Activated T-cell treated with anti-CD3 and anti-CD28 coated beads for 1 hour (primary cell): Measurements from ENCODE around the gene AHI1.
"Not testable (repeated sequence)": the region's sequence is repeated elsewhere in the genome, so short reads cannot be mapped to it uniquely, and the experiment has no call there.

Source experiments
- DNase-seq: peaks from one replicate; pipeline ENCODE4 v3.0.0-alpha.2; 2020; ENCODE audit warnings: low read depth

The AHI1 gene

DNA sequence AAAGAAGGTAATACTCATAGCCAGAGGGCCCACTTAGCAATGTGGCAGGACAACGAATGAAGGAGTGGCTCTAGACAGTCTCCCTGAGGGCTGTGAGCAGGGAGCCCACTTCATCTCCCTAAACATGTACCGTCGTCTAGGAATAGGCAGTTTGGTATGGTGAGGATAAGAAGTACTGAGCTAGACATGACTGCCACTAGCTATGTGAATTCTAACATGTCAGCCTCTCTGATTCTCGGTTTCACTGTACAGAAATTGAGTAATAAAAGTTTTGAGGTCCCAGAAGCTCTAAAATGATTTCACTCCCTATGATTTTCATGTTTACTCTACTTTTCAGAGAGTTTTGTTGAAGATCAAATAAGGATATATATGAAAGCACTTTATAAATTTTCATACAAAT lies 107.1 kb downstream of the AHI1 start:
- no peak for DNase-seq

DNA sequence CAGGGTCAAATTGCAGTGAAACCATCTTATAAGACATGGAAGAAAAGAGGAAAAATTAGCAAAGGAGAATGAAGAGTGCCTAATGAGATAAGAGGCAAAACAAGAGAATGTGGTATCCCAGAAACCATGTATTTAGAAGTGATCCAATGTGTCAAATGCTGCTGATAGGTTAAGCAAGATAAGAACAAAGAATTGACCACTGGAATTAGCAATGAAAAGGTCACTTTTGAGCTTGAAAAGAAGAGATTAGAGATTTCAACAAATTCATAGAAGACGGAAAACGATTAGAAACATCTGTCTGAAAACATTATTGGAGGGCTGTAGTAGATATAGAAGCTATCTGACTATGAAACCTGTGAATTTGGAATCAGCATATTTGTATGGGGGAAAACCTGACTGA lies 112.2 kb downstream of the AHI1 start:
- DNase-seq, result no peak

DNA sequence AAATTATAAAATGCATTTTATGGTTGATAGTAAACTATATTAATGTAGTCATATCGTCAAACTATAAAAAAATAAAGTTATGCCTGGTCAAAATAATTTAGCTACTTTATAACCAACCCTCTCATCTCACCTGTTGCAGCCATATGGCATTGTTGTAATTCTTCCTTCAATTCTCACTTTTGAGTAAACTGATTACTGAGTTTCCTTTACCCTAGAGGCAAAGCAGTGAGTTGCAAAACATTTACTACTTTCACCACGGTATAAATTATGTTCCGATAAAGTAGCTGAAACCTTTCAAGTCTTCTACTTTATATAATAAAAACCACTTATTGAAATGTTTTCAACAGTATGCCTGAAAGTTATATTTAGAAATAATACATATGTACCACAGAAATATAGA lies 113.8 kb downstream of the AHI1 start:
- no peak for DNase-seq

DNA sequence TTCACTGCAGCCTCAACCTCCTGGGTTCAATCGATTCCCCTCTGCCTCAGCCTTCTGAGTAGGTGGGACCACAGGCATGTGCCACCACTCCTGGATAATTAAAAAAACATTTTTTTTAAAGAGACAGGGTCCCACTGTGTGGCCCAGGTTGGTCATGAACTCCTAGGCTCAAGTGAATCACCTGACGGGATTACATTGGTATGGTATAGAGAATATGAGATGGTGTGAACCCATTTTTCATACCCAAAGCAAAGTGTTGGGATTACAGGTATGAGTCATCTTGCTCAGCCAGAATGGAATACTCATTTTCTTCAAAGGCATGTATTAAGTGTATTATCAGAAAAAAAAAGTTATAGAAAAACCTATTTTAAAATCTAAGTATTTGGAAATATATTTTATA lies 114.2 kb downstream of the AHI1 start:
- no peak for DNase-seq

DNA sequence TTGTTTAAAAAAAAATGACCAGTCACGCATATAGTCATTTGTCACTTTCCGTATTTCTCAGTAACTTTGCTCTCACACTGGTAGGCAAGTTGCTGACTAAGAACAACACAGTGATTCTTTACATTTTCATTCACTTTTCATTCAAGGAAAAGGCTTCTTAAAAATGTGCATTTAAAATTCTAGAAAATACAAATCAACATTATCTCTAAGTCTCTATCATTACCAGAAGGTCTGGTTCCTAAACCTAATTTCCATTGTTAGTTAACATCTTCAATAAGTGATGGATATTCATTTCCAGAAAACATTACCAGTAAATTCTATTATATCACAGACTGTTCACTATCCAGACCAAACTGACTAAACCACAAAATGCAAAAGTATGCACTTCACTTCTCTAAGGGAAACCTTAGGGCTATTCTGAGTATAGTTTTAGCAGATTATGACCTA lies 115.3 kb downstream of the AHI1 start:
- no peak for DNase-seq

DNA sequence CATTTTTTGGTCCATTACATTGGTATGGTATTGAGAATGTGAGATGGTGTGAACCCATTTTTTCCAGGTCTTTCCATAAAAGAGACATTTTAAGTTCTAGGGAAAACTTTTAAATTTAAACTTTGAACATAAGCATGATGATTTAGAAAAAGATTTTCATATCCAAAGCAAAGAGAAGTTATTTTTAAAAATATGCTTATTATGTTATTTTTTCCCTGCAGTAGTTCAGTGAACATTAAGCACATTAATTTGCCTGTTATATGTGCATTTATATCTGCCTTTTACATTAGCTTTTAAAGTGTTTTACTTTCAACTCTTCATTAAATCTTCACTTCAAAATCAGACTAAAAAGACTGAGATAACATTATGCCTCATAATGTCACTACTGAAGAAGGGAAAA lies 116.7 kb downstream of the AHI1 start:
- no peak for DNase-seq

DNA sequence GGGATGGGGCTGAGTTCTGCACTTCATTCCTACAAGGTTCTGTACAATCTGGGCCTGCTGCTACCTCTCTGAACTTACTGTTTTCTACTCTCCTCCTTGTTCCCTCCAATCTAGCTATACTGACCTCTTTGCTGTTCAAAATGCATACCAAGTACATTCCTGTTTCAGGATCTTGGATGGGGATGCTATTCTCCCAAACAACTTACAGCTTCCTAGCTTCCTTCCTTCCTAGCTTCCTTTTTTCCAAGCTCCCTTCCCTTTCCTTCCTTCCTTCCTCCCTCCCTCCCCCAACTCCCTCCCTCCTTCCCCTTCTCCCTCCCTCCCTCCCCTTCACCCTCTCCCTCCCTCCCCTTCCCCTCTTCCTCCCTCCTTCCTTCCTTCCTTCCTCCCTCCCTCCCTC lies 117.9 kb downstream of the AHI1 start:
- DNase-seq, result no peak

DNA sequence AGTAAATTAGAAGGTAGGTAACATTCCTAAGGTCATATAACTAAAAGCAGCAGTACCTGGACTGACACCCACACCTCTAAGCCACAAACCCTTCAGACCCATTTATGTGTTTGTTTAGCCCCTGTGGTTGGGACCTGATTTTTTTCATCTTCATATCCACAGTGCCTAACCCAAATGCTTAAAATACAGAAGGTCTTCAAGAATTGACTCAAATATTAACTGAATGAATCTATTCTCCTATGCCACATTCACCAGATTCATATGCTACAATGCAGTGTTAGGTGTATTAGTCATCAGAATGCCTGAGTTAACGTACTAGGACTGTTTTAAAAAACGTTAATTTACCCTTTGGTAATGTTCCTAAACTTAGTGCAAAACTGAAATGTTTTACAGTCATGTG lies 124.8 kb downstream of the AHI1 start:
- no peak for DNase-seq

DNA sequence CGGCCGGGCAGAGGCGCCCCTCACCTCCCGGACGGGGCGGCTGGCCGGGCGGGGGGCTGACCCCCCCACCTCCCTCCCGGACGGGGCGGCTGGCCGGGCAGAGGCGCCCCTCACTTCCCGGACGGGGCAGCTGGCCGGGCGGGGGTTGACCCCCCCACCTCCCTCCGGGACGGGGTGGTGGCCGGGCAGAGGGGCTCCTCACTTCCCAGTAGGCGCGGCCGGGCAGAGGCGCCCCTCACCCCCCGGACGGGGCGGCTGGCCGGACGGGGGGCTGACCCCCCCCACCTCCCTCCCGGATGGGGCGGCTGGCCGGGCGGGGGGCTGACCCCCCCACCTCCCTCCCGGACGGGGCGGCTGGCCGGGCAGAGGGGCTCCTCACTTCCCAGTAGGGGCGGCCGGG lies 133.9 kb downstream of the AHI1 start:
- DNase-seq, result not testable (repeated sequence)

DNA sequence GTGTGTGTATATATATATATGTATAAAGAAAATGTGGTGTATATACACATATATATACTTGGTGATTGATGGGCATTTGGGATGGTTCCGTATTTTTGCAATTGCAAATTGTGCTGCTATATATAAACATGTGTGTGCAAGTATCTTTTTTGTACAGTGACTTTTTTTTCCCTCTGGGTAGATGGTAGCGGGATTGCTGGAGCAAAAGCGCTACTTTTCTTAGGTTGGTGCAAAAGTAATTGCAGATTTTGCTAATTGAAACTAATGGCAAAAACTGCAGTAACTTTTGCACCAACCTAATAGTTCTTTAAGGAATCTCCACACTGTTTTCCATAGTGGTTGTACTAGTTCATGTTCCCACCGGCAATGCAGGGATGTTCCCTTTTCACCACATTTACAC lies 135.4 kb downstream of the AHI1 start:
- no peak for DNase-seq

DNA sequence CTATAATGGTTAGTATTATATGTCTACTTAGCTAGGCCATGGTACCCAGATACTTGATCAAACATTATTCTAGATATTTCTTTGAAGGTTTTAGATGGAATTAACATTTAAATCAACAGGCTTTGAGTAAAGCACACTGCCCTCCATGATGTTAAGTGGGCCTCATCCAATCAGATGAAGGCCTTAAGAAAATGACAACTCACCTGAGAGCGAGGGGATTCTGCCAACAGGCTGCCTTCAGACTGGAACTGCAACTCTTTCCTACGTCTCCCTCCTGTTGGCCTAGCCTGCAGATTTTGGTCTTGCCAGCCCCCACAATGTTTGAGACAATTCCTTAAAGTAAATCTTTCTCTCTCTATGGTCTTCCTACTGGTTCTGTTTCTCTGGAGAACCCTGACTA lies 137.3 kb downstream of the AHI1 start:
- no peak for DNase-seq

DNA sequence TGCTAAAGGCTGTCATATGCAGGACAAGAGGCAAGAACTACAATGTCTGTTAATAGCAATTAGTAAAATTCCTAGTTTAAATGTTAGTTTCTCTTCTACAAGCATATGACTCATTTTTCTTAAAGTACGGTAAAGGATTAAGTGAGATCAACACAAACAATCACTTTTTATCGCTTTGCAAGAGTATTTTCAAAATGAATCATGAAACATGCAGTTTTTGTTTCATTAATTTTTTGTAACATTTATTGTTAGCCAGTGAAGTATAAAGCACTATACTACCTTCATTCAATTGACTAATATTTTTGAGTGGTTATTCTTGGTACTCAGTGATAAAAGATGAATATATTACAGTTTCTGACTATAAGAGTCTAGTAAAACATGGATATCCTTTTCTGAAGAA lies 138.6 kb downstream of the AHI1 start:
- no peak for DNase-seq

DNA sequence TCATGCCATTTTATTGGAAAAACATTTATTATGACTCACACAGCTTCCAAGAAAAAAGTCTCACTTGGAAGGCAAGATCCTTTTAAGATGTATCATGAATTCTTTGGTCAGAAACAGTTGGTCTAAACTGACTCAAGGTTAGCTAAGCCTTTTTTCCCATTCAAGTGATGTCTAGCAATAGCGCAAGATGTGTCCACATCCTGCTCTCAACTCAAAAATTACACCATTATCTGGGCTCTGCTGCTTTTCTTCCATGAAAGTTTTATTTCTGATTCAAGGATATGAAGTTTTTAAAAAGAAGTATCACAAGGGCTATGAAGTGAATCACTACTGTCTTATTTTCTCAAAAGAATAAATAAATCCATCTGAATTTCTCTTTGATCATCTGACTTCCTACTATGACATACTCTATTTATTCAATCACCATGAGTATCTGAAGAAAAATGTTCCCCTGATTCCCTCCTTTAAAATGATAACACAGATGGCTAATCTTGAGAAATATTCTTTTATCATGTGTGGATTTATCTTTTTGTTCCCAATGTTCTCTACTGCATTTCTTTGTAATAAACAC lies 139.2 kb downstream of the AHI1 start:
- DNase-seq, result no peak

DNA sequence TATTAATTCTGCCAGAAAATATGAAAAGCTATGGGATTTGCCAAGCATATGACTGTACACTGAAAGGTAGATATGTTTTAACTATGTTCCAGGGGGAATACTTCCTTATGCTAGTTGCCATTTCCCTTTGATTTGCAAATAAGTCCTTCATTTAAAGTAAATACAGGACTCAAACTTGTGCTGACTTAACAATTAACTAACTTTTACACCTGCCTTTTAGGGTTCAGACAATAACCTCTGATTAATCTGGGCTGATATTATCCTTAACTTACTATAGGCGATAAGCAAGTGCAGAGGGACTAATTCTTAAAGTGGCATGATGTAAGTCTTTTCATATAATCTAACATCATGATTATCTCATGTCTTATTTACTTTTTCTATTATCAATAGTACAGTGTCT lies 143.1 kb downstream of the AHI1 start:
- no peak for DNase-seq

DNA sequence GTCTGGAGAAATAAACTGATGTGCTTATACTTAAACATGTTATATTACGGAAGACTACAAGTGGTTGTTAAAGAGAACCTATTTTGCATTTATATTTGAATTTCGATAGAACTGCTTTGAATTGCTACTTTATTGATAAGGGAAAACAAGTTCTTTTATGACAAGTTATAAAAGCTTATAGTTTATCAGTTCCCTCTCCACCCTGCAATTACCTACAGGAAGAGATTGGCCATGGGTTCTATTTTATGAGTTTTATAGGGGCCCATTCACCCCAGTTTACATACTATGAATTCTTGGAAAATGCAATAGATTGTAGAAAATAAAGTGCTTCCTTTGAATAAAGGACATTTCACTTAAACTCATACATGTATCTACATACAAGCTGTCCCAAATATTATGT lies 144.4 kb downstream of the AHI1 start:
- DNase-seq, result no peak

DNA sequence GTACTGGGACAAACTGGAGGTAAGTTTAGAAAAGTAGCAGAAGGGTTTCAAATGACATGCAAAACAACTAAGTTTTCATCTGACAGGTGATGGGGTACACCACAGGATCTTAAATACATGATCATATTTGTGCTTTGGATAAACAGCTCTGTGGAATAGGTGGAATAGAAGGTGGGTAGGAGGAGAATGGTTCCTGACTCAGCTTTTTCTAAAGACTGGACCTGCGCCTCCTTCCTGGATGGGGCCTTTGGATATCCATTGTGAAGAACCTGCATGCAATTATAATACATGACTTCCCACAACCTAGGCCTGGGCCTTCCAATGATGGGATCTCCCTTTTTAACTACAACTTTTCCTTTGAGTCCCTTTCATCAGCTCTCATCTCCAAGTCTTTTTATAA lies 145.9 kb downstream of the AHI1 start:
- no peak for DNase-seq

DNA sequence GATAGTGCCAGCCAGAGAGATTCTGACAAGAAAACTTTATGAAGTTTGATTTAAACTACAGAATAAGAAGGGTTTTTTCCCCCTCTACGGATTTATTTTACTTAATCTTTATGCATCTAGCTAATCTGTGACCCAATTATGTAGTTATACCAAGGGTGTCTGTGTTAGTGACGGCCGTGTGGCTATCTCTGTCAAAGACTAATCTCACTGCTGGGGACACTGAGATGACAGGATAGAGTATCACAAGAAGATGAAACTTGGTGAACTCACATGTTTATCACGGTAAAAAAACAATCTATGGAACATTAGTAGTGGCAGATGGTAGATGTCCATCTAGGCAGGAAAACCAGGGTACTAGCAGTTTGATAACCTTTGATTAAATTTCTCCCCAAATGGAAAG lies 149.7 kb downstream of the AHI1 start:
- no peak for DNase-seq

DNA sequence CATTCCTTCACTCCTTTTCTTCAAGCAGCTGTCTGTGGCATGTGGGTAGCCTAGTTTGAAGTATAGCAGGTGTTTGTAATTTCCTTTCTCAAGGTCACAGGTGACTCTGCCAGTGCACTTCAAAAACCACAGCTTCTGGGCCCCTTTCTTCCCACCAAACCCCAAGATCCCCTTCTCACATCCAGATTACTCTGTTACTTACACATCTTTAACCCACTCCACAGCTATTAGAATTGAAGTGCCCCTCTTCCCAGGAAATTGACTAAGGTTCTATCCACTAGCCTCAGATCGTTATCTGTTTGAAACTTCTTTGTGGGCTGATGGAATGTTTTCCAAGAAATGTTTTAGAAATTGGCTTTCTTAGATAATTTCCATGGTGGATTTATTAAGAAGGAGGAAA lies 150.8 kb downstream of the AHI1 start:
- DNase-seq, result no peak

DNA sequence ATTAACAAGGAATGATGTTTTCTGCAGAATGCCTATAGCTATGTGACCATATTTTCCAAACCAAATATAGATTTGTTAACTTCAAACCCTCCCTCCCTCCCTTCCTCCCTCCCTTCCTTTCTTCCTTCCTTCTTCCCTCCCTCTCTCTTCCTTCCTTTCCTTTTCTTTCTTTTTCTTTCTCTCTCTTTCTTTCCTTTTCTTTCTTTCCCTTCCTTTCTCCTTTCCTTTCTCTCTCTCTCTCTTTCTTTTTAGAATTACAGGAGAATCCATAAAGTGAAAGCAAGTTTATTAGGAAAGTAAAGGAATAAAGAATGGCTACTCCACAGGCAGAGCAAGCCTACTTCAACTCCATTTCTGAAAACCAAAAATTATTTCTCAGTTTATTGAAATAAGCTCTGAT lies 153.0 kb downstream of the AHI1 start:
- DNase-seq, result no peak

DNA sequence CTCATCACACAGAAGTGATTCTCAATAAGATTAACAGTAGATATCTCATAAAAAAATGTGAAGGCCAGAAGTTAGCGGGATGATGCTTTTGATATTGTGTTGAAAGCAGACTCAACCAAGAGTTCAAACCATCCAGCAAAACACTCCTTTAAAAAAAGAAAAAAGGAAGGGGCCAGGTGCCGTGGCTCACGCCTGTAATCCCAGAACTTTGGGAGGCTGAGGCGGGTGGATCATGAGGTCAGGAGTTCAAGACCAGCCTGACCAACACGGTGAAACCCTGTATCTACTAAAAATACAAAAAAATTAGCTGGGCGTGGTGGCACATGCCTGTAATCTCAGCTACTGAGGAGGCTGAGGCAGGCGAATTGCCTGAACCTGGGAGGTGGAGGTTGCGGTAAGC lies 157.6 kb downstream of the AHI1 start:
- DNase-seq, result not testable (repeated sequence)

DNA sequence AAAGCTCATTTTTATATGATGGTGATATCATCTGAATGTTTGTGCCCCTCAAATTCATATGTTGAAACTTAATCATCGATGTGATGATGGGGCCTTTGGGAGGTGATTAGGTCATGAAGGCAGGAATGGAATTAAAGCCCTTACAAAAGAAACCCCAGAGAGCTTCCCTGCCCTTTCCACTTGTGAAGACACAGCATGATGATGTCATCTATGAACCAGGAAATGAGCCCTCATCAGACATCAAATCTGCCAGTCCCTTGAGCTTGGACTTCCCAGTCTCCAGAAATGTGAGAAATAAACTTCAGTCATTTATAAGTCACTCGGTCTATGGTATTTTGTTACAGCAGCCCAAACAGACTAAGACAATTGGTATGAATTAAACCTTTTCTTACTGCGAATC lies 163.4 kb downstream of the AHI1 start:
- no peak for DNase-seq

DNA sequence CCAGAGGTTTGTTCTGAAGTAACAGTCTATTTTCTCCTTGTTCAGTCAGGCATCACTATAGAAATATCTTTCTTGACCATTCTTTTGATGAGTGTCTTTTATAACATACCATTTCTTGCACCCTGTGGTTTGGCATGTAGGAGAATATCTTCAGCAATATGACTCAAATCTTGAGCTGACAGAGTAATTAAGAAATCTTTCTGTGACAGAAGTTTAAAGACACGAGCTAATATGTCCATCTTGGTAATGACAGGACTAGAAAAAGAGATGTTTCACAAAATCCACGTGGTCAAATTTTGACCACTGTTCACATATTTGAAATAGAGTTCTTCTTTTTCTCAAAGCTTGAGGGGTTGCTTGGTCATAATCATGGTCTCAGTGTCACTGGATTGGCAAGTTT lies 166.5 kb downstream of the AHI1 start:
- no peak for DNase-seq

DNA sequence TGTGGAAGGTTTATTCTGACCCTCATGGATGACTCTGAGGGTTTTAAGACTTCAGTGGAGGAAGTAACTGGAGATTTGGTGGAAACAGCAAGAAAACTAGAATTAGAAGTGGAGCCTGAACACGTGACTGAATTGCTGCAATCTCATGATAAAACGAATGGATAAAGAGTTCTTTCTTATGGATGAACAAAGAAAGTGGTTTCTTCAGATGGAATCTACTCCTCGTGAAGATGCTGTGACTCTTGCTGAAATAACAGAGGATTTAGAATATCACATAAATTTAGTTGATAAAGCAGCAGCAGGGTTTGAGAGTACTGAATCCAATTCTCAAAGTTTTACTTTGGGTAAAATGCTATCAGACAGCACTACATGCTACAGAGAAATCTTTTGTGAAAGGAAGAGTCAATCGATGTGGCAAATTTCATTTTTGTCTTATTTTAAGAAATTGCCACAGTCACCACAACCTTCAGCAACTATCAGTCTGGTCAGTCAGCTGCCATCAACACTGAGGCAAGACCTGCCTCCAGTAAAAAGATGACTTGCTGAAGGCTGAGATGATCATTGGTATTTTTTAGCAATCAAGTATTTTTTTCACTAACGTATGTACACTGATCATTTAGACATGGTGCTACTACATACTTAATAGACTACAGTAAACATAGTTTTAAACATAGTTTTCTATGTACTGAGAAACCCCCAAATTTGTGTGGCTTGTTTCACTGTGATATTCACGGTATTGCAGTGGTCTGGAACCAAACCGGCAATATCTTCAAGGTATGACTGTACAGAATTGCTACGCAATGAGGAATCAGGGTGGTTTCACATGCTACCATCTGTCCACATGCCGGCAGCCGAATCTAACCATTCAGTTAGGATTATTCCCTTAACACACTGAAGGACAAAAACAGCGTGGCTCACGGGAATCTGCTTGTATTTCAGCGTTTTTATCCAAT lies 167.4 kb downstream of the AHI1 start:
- DNase-seq, result no peak

DNA sequence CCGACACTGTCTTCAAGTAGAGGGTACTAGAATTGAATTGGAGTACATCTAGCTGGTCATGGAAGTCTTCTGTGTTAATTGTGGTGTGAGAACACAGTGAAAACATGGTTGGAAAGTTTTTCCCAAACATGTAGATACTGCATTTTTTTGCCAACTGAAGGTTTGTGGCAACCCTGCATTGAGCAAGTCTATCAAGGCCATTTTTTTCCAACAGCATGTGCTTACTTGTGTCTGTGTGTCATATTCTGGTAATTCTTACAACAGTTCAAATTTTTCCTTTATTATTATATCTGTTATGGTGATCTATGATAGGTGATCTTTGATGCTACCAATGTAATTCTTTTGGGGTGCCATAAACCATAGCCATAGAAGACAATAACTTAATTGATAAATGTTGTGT lies 169.4 kb downstream of the AHI1 start:
- no peak for DNase-seq
